IMR-90 (cell line): Measurements from ENCODE around the gene TBC1D3B. TPM values are rescaled to one million over a fixed set of nuclear protein-coding genes. Genes with fewer than 3 reads are reported as not detected.
"Not testable (repeated sequence)": the region's sequence is repeated elsewhere in the genome, so short reads cannot be mapped to it uniquely, and the experiment has no call there.

Experiments used
- ATAC-seq: fragments of 200-7000 bp; cut with Tn5 transposase; 2 replicates; pipeline ENCODE4 v1.9.1; 2020; ENCODE audit warnings: low read depth, mild to moderate bottlenecking, moderate library complexity
- BruUV-seq: library from RNA; stranded (reverse); fragments of 400-500 nt; replicated peaks from 2 replicates; lab custom pipeline; 2021; lab: Mats Ljungman, UMichigan
- CTCF ChIA-PET: fragments of 300-600 bp; formaldehyde crosslinking; extraction: SDS; loops from one replicate; lab custom pipeline; 2021; ENCODE audit warnings: antibody characterized with exemption; lab: Yijun Ruan, JAX
- POLR2A ChIA-PET: fragments of 300-600 bp; sonication (Branson Sonifier 250); formaldehyde crosslinking; loops from one replicate; lab custom pipeline; 2022; ENCODE audit warnings: antibody characterized with exemption; ENCODE audit not compliant: unreplicated experiment; lab: Charles Lee
- DNase-seq: peaks from one replicate; pipeline ENCODE4 v3.0.0; 2013
- H2AFZ ChIP-seq: replicated peaks from 2 replicates; pipeline ENCODE3; 2013; ENCODE audit warnings: low read length, mild to moderate bottlenecking; ENCODE audit not compliant: poor library complexity
- H2AK5ac ChIP-seq: 2 replicates; pipeline ENCODE4 v1.6.1; 2013; ENCODE audit warnings: low read depth, low read length, inconsistent platforms
- H2AK9ac ChIP-seq: replicated peaks from 2 replicates; pipeline ENCODE3; 2013; ENCODE audit warnings: mild to moderate bottlenecking, low read depth, low read length, moderate library complexity; ENCODE audit not compliant: poor library complexity
- H2BK120ac ChIP-seq: 2 replicates; pipeline ENCODE4 v1.6.1; 2013; ENCODE audit warnings: low read depth, low read length, inconsistent platforms
- H2BK15ac ChIP-seq: 3 replicates; pipeline ENCODE4 v1.6.1; 2013; ENCODE audit warnings: low read depth, low read length, inconsistent platforms
- H2BK20ac ChIP-seq: 2 replicates; pipeline ENCODE4 v1.6.1; 2013; ENCODE audit warnings: low read depth, mild to moderate bottlenecking, inconsistent platforms, low read length, moderate library complexity
- H2BK5ac ChIP-seq: 2 replicates; pipeline ENCODE4 v1.6.1; 2013; ENCODE audit warnings: mild to moderate bottlenecking, low read depth, low read length, inconsistent platforms; ENCODE audit not compliant: poor library complexity, severe bottlenecking
- H3K14ac ChIP-seq: replicated peaks from 2 replicates; pipeline ENCODE4 v1.6.1; 2013; ENCODE audit warnings: low read depth, low read length, inconsistent platforms
- H3K18ac ChIP-seq: 2 replicates; pipeline ENCODE4 v1.6.1; 2013; ENCODE audit warnings: low read depth, low read length, control low read depth
- H3K23ac ChIP-seq: 2 replicates; pipeline ENCODE4 v1.6.1; 2013; ENCODE audit warnings: low read depth, low read length, inconsistent platforms
- H3K27ac ChIP-seq: 2 replicates; pipeline ENCODE4 v1.5.1; 2013; ENCODE audit warnings: mild to moderate bottlenecking, control low read depth, low read length; ENCODE audit not compliant: insufficient read depth
- H3K27me3 ChIP-seq: 2 replicates; pipeline ENCODE4 v1.6.1; 2013; ENCODE audit warnings: low read length; ENCODE audit not compliant: control insufficient read depth, insufficient read depth
- H3K36me3 ChIP-seq: 2 replicates; pipeline ENCODE4 v1.6.1; 2013; ENCODE audit warnings: low read length, mixed read lengths; ENCODE audit not compliant: control insufficient read depth, insufficient read depth
- H3K4ac ChIP-seq: 2 replicates; pipeline ENCODE4 v1.6.1; 2013; ENCODE audit warnings: low read depth, low read length, inconsistent platforms
- H3K4me1 ChIP-seq: 2 replicates; pipeline ENCODE4 v1.6.1; 2013; ENCODE audit warnings: low read length, mixed read lengths; ENCODE audit not compliant: control insufficient read depth, insufficient read depth
- H3K4me2 ChIP-seq: 2 replicates; pipeline ENCODE4 v1.6.1; 2013; ENCODE audit warnings: low read depth, mild to moderate bottlenecking, control low read depth, low read length, moderate library complexity
- H3K4me3 ChIP-seq: 2 replicates; pipeline ENCODE4 v1.5.1; 2013; ENCODE audit warnings: low read depth, mild to moderate bottlenecking, control low read depth, low read length, moderate library complexity; ENCODE audit not compliant: insufficient read depth
- H3K56ac ChIP-seq: 2 replicates; pipeline ENCODE4 v1.6.1; 2013; ENCODE audit warnings: low read length, inconsistent platforms; ENCODE audit not compliant: insufficient read depth; ENCODE audit errors: extremely low read depth
- H3K79me1 ChIP-seq, 2 experiments: 2 replicates each; pipeline ENCODE4 v1.6.1; 2013; ENCODE audit warnings: low read length in 2 of 2, inconsistent platforms in 1 of 2, low read depth in 1 of 2
- H3K9ac ChIP-seq: 2 replicates; pipeline ENCODE4 v1.6.1; 2013; ENCODE audit warnings: low read depth, low read length, control low read depth
- H3K9me1 ChIP-seq: 2 replicates; pipeline ENCODE4 v1.6.1; 2013; ENCODE audit warnings: low read length, inconsistent platforms; ENCODE audit not compliant: insufficient read depth
- H3K9me3 ChIP-seq: 2 replicates; pipeline ENCODE4 v1.6.1; 2013; ENCODE audit warnings: low read length; ENCODE audit not compliant: control insufficient read depth, insufficient read depth
- H4K20me1 ChIP-seq: 2 replicates; pipeline ENCODE4 v1.6.1; 2013; ENCODE audit warnings: low read length, inconsistent platforms; ENCODE audit not compliant: insufficient read depth
- H4K5ac ChIP-seq: 2 replicates; pipeline ENCODE4 v1.6.1; 2013; ENCODE audit warnings: mild to moderate bottlenecking, low read depth, low read length, control low read depth
- H4K8ac ChIP-seq, 2 experiments: 2 replicates each; pipeline ENCODE4 v1.6.1; 2013; ENCODE audit warnings: low read depth in 2 of 2, low read length in 2 of 2, control low read depth in 1 of 2, inconsistent platforms in 1 of 2
- H4K91ac ChIP-seq: 2 replicates; pipeline ENCODE4 v1.6.1; 2013; ENCODE audit warnings: low read depth, low read length, inconsistent platforms; ENCODE audit not compliant: insufficient read depth
- MXI1 ChIP-seq: IDR thresholded peaks from 2 replicates; pipeline ENCODE4 v1.6.1; 2012; ENCODE audit warnings: low read depth, mild to moderate bottlenecking, low read length, moderate library complexity, borderline replicate concordance
- SMC3 ChIP-seq: fragments of 150-350 bp; IDR thresholded peaks from 2 replicates; pipeline ENCODE4 v1.6.1; 2016; ENCODE audit warnings: low read depth, mild to moderate bottlenecking, antibody characterized with exemption, low read length, moderate library complexity
- whole genome bisulfite sequencing, 2 experiments: methylation state at CpG; one replicate each; pipeline versions ENCODE4 v1.1.5 to v1.1.7; 2013; ENCODE audit warnings: missing lambda C conversion rate in 2 of 2; ENCODE audit not compliant: insufficient read length in 1 of 2; ENCODE audit errors: extremely low coverage in 2 of 2; 5-methylcytosine and 5-hydroxymethylcytosine counted together
- dilution Hi-C: fragments of 300-500 bp; cut with HindIII; formaldehyde crosslinking; loops from one replicate; pipeline ENCODE4 v1.14.3; 2018; ENCODE audit warnings: low sequenced_read_pairs; ENCODE audit not compliant: unreplicated experiment
- in situ Hi-C: fragments of 300-500 bp; cut with MboI; formaldehyde crosslinking; loops from 3 replicates; pipeline ENCODE4 v1.14.3; 2019; ENCODE audit warnings: low sequenced_read_pairs, inconsistent platforms, mixed read lengths
- intact Hi-C: fragments of 100-400 bp; cut with micrococcal nuclease; formaldehyde crosslinking; loops from 2 replicates; pipeline ENCODE4 v1.10.0; 2022
- polyA plus RNA-seq, 3 experiments: library from polyadenylated mRNA; depleted of rRNA; stranded (reverse); fragments of >200 nt; gene quantifications; 2 replicates each; pipeline ENCODE4 v1.2.3, GENCODE V29; 2012; ENCODE audit warnings: low replicate concordance in 1 of 3
- total RNA-seq: library from RNA; depleted of rRNA; stranded (reverse); fragments of >200 nt; gene quantifications from 2 replicates; pipeline ENCODE4 v1.2.3, GENCODE V29; 2012

Gene TBC1D3B
- total and polyA plus RNA-seq, 2 of the 4 experiments (the other 2 are of a cell fraction): 0.94 TPM; not detected in 1

DNA sequence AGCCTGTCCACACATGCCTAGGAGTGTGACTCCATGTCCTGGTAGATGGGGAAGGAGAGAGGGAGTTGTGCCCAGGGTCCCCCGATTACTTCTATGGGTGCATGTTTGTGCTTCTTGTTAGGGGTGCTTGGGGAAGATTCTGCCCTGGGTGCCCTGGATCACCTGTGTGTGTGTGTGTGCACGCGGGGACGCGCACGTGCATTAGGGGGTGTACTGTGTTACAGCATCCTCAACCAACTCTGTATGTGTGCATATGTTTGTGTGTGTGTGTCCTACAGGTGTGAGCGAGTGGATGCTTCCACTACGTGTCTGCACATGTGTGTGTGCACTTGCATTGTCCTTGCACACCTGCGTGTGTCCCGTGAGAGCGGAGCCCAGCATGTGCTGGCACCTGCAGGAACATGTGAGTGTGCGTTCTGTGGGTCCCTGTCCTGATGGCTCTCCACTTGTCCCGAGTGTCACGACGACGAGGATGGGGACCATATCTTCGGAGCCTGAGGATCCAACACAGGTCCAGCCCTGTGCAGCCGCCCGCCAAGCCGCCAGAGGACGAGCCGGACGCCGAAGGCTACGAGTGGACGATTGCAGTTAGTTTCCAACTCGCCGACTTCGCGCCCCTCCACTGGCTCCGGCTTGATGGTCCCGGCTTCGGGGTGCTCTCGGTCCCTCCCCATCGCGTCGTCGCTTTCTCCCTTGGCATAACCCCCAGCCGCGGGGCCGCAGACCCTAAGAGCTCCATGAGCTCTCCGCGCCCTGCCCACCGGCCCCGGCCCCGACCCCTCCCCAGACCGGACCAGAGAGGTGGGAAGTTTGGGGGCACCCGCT lies 6.0 kb upstream of the TBC1D3B start (continued):
- TF ChIP-seq MXI1 (no peak), SMC3 (no peak)

DNA sequence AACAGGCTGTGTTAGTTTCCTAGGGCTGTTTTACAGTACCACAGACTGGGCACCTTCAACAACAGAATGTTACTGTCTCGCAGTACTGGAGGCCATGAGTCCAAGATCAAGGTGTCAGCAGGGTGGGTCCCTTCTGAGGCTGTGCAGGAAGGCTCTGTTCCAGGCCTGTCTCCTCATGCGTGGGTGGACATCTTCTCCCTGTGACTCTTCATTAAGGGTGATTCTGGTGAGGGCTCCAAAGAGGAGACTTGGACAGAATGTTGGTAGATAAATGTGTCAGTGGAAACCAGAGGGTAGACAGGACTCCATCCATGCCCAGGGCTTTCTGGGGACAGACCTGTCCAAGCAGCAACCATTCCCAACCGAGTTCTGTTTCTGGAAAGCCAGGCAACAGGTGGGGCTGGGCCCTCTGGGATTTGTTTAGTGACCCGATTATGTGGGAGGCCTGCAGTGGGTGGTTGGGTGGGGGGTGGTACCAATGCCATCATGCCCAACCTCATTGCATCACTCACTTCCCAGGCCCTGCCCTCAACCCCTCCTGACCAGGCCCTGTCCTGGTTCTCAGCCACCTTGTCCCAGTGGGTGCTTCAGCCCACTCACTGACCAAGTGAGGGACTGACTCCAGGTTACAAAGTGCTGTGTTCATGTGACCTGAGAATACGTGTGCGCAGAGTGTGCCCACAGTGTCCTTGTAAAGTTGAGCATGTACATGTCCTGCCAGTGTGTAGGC lies 5.2 kb upstream of the TBC1D3B start:
- H3K14ac ChIP-seq, H3K4me3 ChIP-seq, intact Hi-C loops, H2BK15ac ChIP-seq, H3K36me3 ChIP-seq, H2BK20ac ChIP-seq, H2AK5ac ChIP-seq, CTCF ChIA-PET, DNase-seq, H3K9me1 ChIP-seq, H4K91ac ChIP-seq, H2AFZ ChIP-seq, H4K5ac ChIP-seq, H3K4ac ChIP-seq, BruUV-seq, H3K56ac ChIP-seq, H4K8ac ChIP-seq, H4K20me1 ChIP-seq, POLR2A ChIA-PET, dilution Hi-C loops, H3K27ac ChIP-seq, H2AK9ac ChIP-seq, in situ Hi-C loops, H3K79me1 ChIP-seq, H3K18ac ChIP-seq, H2BK5ac ChIP-seq, H3K4me2 ChIP-seq, H2BK120ac ChIP-seq, ATAC-seq, H3K9ac ChIP-seq, H3K4me1 ChIP-seq, H3K9me3 ChIP-seq: not testable (repeated sequence)
- Histone ChIP-seq H3K23ac (0 out of 2 replicates have a peak overlapping the region, but pooled peaks have one; percentile 33), H3K27me3 (peaks cover 18% of the 10 kb centered on the region)
- WGBS, 2 experiments: 88% methylated on average over 5 of the region's 6 CpGs; no CpG with 5 or more reads in 1 of the 2 experiments

- in situ Hi-C loops, H3K56ac ChIP-seq, intact Hi-C loops, H2AK5ac ChIP-seq, H2BK20ac ChIP-seq, H4K5ac ChIP-seq, H3K27me3 ChIP-seq, H3K23ac ChIP-seq, H3K9me3 ChIP-seq, H4K91ac ChIP-seq, H3K36me3 ChIP-seq, H4K20me1 ChIP-seq, POLR2A ChIA-PET, H2AFZ ChIP-seq, H2AK9ac ChIP-seq, BruUV-seq, CTCF ChIA-PET, H3K4me1 ChIP-seq, H3K79me1 ChIP-seq, H2BK5ac ChIP-seq, DNase-seq, H3K4ac ChIP-seq, H4K8ac ChIP-seq, ATAC-seq, H3K9ac ChIP-seq, H3K27ac ChIP-seq, H3K4me3 ChIP-seq, H3K14ac ChIP-seq, H3K18ac ChIP-seq, H2BK15ac ChIP-seq, H3K9me1 ChIP-seq, H3K4me2 ChIP-seq, dilution Hi-C loops, H2BK120ac ChIP-seq: not testable (repeated sequence)
- WGBS, 2 experiments: no CpG with 5 or more reads among the region's 8 CpGs
These were observed 7.6 kb downstream of the TBC1D3B start for GRCh38 chr17:36168836-36169235.
